H54 (cell line): ENCODE results near the gene MYL3.
"Not testable (repeated sequence)": the region's sequence is repeated elsewhere in the genome, so short reads cannot be mapped to it uniquely, and the experiment has no call there.

Experiments used
- DNase-seq: peaks from one replicate; pipeline ENCODE4 v3.0.0; 2011; ENCODE audit warnings: low spot score, mixed read lengths; ENCODE audit not compliant: insufficient read length
- FAIRE-seq: peaks from 3 replicates; lab custom pipeline; 2011; peaks lifted over from hg19 to GRCh38; lab: Jason Lieb, UNC
- POLR2A ChIP-seq: IDR thresholded peaks from 2 replicates; pipeline ENCODE4 v1.6.1; 2011; ENCODE audit warnings: low read depth, mild to moderate bottlenecking, low read length

The MYL3 gene

DNA sequence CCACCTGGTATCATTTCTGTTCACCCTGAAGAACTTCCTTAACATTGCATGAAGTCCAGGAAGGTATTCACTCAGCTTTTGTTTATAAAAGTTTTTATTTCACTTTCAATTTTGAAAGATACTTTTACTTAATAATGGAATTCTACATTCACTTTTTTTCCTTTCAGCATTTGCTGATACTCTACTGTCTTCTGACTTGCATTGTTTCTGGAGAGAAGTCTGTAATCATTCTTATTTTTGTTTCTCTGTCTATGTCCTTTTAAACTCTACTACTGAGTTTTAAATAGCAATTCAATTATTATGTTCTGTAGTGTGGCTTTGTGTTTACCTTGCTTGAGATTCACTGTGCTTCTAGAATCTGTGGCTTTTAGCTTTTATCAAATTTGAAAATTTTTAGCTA is 42.4 kb downstream of the MYL3 start:
- no peak for TF ChIP-seq POLR2A
- no peak for DNase-seq
- FAIRE-seq = no peak

- DNase-seq = no peak
- TF ChIP-seq POLR2A = no peak
- FAIRE-seq = no peak
Observed at GRCh38 chr3:46812237-46812791, 50.9 kb downstream of the MYL3 start.

- FAIRE-seq (no peak), DNase-seq (no peak)
- no peak for TF ChIP-seq POLR2A
Observed at GRCh38 chr3:46811615-46812236, 51.5 kb downstream of the MYL3 start.

DNA sequence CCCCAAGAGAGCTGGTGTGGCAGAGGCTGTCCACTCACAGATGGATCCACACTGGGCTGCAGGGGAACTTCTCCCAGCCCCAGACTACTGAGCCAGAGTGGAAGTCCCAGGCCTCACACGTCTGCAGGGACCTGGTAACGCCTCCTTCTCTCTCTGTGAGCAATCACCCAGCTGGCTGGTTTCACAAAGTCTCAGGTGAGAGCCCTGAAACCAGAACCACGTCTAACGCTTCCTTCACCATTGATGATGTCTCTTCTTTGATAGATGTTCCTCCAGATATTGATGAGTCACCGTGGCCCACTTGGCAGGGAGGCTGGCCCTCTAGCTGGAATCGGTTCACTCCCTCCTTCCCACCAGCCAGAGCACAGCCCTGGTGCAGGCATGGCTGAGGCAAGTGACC is 54.5 kb downstream of the MYL3 start:
- not testable (repeated sequence) for FAIRE-seq, DNase-seq
